HG02571 (cell line): ENCODE data around the gene SPATA16.
"Not testable (repeated sequence)": the region's sequence is repeated elsewhere in the genome, so short reads cannot be mapped to it uniquely, and the experiment has no call there.

Experiments used
- ATAC-seq: cut with Tn5 transposase; IDR thresholded peaks from one replicate; pipeline ENCODE4 v1.9.1; 2021; ENCODE audit warnings: mild to moderate bottlenecking, moderate library complexity; ENCODE audit not compliant: unreplicated experiment

Gene SPATA16, protein sequence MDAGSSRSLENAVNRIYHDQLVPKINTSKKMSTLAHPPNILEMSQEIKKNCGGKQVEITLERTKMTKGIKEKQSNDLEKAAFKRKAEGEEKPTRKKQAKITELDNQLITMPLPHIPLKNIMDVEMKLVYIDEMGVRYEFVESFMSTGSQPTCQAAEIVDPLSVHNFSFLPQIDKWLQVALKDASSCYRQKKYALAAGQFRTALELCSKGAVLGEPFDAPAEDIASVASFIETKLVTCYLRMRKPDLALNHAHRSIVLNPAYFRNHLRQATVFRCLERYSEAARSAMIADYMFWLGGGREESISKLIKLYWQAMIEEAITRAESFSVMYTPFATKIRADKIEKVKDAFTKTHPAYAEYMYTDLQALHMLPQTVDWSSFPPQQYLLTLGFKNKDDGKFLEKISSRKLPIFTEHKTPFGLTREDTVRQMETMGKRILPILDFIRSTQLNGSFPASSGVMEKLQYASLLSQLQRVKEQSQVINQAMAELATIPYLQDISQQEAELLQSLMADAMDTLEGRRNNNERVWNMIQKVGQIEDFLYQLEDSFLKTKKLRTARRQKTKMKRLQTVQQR

DNA sequence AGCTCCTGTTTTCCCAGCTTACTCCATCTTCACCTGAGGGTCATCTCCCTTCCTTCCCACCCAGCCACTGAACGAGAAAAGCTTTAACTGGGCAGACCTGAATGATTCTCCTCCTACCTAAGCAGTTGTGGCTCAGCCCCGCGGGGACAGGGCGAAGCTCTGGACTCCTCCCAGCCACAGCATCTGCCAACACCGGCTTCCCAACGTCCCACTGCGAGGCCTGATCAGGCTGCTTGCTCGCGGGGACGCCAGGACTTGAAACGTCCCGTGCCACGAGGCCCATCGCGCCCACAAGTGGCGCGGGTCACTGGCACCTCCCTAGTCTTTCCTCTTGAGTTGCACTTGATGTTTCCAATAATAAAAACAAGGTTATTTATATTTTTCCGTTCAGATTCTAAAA lies at the start of gene SPATA16:
Gene SPATA16, minus strand, starts transcription at position 250 of the 400 bp plus-strand sequence. CDS start 23,504 bp downstream, outside the sequence.
- ATAC-seq: no peak

DNA sequence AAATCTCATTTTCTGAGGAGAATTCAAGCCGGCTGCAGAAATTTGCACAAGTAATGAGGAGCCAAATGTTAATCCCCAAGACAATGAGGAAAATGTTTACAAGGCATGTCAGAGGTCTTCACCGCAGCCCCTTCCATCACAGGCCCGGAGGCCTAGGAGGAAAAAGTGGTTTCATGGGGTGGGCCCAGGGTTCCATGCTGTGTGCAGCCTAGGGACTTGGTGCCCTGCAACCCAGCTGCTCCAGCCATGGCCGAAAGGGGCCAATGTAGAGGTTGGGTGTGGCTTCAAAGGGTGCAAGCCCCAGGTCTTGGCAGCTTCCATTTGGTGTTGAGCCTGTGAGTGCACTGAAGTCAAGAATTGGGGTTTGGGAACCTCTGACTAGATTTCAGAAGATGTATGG lies 42.0 kb upstream of the SPATA16 start:
- ATAC-seq: not testable (repeated sequence)

GRCh38 chr3:173173652-173174051 lies 32.6 kb upstream of the SPATA16 start:
- ATAC-seq: no peak

DNA sequence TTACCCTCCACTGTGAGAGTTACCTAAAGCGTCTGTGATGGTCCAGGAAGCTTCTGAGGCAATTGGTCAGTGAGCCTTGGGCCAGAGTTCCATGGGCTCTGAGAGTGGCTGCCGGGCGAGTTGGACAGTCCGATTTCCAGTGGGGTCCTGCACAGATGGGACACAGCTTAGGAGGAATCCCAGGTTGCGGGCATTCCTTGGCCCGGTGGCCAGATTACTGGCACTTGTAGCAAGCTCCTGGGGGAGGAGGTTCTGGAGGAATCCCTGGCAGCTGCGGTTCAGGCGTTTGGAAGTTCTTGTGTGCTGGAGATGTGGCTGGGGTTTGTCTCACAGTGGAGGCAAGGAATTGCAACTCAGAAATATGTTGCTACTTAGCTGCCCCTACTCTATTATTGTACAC lies 18.1 kb upstream of the SPATA16 start:
- ATAC-seq: not testable (repeated sequence)

DNA sequence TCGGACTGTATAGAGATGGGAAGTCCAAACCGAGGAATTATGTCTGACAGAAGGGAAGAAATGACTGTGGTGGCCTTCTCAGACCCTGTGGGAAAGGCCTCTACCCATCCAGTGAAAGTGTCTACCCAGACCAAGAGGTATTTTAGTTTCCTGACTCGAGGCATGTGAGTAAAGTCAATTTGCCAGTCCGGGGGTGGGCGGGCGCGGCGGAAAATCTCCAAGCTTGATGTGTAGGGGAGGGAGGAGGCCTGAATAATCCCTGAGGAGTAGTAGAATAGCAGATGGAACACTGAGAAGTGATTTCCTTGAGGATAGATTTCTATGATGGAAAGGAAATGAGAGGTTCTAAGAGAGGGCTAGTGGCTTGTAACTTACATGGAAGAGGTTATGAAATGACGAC lies 15.5 kb upstream of the SPATA16 start:
- not testable (repeated sequence) for ATAC-seq

DNA sequence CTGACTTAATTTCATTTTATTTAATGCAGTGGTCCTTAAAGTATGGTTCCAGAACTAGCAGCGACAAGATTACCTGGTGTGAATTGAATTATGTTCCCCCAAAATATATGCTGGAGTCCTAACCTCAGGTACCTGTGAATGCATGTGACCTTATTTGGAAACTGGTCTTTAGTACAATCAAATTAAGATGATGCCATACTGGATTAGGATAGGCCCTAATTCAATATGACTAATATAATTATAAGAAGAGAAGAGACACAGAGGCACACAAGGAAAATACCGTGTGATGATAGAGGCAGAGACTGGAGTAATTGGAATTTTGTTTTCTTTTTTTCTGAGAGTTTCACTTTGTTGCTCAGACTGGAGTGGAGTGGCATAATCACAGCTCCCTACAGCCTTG lies 12.6 kb upstream of the SPATA16 start:
- no peak for ATAC-seq

DNA sequence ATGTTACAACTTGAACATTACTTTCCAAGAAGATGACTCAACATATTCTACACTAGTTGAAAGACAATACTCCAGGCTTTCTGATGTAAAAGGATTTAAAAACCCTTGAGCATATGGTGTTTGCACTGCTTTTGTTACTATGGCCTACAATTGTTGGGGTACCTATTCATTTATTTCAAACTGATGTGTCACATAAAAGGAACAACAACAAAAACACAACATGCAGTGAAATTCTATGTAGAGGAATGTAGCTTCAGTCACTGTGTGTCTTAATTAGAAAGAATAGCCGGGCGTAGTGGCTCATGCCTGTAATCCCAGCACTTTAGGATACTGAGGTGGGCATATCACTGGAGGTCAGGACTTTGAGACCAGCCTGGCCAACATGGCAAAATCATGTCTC lies 1.6 kb downstream of the SPATA16 start:
- no peak for ATAC-seq

GRCh38 chr3:173138026-173138425 lies 3.0 kb downstream of the SPATA16 start:
- ATAC-seq: no peak

DNA sequence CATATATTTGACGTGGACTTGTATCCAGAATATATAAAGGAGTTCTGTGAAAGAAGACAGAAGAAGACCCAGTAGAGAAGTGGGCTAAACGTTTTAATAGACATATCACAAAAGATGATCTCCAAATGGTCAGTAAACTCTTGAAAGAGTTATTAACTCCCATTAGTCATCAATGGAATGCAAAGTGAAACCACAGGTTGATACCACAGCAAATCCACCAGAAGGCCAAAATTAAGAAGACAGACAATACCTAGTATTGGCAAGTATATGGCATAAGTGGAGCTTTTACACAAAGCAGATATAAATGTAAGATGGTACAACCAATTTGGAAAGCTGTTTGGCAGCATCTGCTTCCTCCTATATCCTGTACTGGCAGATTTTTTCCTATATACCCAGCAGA lies 6.0 kb downstream of the SPATA16 start:
- no peak for ATAC-seq

- ATAC-seq: no peak
These were observed 12.4 kb downstream of the SPATA16 start for GRCh38 chr3:173128633-173129032.

DNA sequence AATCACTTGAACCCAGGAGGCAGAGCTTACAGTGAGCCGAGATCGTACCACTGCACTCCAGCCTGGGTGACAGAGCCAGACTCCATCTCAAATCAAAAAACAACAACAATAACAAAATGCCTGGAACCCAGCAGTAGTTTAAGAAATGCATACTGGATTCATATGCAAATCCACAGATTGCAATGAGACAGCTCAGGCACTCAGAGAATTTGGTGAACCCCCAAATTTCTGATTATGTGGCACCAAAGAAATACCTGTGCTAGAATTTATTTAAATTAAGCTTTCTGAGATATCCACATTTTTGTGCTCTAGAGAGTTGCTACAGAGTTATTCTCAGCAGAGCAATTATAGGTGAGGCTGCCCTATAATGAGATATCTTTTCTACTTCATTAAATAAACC lies 29.7 kb downstream of the SPATA16 start:
- no peak for ATAC-seq

GRCh38 chr3:173109143-173109542 lies 31.9 kb downstream of the SPATA16 start:
- ATAC-seq: no peak

DNA sequence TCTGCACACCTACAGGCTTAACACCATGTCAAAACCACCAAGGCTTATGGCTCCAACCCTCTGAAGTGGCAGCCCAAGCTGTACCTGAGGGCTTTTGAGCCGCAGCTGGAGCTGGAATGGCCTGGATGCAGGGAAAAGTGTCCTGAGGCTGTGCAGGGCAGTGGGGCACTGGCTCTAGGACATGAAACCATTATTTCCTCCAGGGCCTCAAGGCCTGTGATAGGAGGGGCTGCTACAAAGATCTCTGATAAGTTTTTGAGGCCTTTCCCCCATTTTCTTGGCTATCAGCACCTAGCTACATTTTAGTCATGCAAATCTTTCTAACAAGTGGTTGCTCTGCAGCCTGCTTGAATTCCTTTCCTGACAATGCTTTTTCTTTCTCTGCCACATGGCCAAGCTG lies 37.6 kb downstream of the SPATA16 start:
- ATAC-seq: no peak

- ATAC-seq: no peak
These were observed 42.1 kb downstream of the SPATA16 start for GRCh38 chr3:173098959-173099358.

DNA sequence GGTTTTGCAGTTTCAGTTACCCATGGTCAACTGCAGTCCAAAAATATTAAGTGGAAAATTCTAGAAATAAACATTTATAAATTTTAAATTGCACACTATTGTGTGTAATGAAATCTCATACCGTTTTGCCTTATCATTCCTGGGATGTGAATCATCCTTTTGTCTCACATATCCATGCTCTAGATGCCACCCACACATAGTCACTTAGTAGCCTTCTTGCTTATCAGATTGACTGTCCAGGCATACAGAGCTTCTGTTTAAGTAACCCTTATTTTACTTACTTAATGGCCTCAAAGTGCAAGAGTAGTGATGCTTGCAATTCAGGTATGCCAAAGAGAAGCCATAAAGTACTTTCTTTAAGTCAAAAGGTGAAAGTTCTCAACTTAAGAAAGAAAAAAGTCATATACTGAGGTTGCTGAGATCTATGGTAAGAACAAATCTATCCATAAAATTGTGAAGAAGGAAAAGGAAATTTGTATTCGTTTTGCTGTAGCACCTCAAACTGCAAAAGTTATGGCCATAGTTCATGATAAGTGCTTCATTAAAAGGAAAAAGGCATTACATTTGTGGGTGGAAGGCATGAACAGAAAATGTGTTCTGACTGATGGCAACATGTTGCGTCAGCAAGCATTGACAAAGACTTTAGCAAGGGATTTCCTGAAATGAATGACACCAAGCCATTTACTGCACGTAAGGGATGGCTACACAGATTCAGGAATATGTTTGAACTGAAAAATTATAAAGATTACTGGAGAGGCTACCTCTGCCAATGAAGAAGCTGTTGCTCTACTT lies 43.8 kb downstream of the SPATA16 start:
- no peak for ATAC-seq

GRCh38 chr3:173096140-173096539 lies 44.9 kb downstream of the SPATA16 start:
- ATAC-seq: no peak

- ATAC-seq: no peak
These were observed 49.0 kb downstream of the SPATA16 start for GRCh38 chr3:173092038-173092437.

GRCh38 chr3:173090492-173090891 lies 50.5 kb downstream of the SPATA16 start:
- no peak for ATAC-seq

DNA sequence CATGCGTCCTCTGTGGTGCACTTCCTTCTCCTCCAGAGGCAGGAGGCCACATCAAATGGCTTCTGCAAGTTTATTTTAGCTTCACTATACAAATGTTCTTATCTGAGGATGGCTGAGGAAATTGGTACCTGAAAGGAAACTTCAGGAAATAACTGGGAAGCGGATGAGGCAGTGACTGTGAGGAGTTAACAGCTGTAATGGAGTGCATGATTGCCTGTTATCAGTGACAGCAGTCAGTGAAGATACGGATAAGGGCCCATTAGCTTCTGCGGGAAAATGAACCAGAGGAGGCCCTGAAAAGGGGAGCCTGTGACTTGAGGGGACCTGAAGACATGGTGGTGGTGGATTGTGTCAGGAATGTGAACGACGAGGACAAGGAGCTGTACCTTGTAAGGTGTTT lies 51.8 kb downstream of the SPATA16 start:
- ATAC-seq: no peak

DNA sequence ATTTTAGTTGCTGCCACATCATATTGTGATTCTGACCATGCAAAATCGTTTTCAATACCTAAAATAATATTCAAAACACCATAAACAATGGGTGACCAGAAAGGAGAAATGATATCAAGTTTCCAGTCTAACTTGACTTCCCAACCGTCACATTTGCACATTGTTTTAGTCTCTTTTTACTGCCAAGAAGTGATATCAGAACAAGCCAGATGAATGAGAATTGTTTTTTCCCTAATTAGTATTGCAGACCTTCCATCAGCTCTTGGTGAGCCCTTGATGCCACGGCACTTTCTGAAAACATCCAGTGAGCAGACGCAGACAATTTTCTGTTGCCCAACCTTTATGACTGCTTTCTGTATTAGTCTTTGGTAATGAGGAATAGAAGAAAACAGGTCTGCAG lies 62.5 kb downstream of the SPATA16 start:
- no peak for ATAC-seq

DNA sequence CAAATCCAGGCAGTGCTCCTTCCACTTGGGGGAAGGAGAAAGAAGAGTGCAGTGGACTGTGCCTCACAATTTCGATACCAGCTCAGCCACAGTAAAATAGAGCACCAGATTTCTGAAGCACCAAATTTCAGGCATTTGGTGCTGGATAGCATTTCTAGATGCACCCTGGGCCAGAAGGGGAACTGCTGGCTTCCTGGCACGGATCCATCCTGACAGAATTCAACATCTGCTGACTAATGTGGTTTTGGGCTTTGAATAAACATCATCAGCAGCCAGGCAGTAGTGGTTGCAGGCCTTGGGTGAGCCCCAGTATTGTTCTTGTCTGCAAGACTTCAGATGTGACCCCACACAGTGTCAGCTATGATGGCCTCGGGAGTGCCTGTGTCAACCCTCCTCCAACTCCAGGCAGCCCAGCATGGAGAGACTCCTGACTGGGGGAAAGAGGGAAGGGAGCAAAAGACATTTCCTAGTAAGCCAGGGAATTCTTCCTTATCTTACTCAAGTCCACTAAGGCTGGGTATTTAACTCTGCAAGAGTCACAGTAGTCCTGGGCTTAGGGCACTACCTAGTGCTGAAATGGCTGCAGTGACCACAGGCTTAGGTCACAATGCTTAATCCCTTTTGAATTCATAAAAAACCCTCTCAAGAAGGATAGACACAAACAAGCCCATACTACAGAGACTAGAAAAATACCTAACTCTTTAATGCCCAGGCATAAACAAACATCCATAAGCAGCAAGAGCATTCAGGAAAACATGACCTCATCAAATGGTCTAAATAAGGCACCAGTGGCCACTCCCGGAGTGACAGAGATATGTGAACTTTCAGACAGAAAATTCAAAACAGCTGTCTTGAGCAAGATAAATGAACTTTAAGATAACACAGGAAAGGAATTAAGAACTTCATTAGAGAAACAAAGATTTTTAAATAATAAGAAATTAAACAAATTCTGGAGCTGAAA lies 74.7 kb downstream of the SPATA16 start:
- no peak for ATAC-seq
